Hematopoietic multipotent progenitor cell (in vitro differentiated cells): ENCODE measurements around the gene SLC35F1. TPM values are rescaled to one million over a fixed set of nuclear protein-coding genes. Genes with fewer than 3 reads are reported as not detected.

Experiments
- DNase-seq, 3 donors: peaks; one replicate each; pipeline ENCODE4 v3.0.0-alpha.2; 2011 to 2015; ENCODE audit warnings: low read depth in 2 of 3, low spot score in 2 of 3
- total RNA-seq: library from RNA; depleted of rRNA; stranded (reverse); fragments of >200 nt; gene quantifications from one replicate; pipeline ENCODE4 v1.2.3, GENCODE V29; 2012

The SLC35F1 gene
- total RNA-seq, 1 donor = not detected

GRCh38 chr6:118335325-118335816, 428.3 kb downstream of the SLC35F1 start:
- DNase-seq = no peak

- DNase-seq = no peak
Measured at GRCh38 chr6:118344014-118344670, 437.1 kb downstream of the SLC35F1 start.

- DNase-seq = no peak
Measured at GRCh38 chr6:118350881-118351430, 443.9 kb downstream of the SLC35F1 start.

- DNase-seq = no peak
Measured at GRCh38 chr6:118353564-118353963, 446.5 kb downstream of the SLC35F1 start.

GRCh38 chr6:118354641-118355040, 447.6 kb downstream of the SLC35F1 start:
- DNase-seq = no peak

- DNase-seq = no peak
Measured at GRCh38 chr6:118356054-118356453, 449.0 kb downstream of the SLC35F1 start.

- no peak for DNase-seq
Measured at GRCh38 chr6:118356686-118357085, 449.6 kb downstream of the SLC35F1 start.

Other genes with a start within 250 kb of the SLC35F1 start
- 7.3 TPM for gene NUS1, start 231.8 kb upstream of the SLC35F1 start, total RNA-seq